HL-60 (cell line): Measurements from ENCODE around the gene ZNF521.

Experiments used
- POLR2AphosphoS5 ChIP-seq: IDR thresholded peaks from 2 replicates; pipeline ENCODE4 v1.6.1; 2012; ENCODE audit warnings: low read depth
- TF ChIP-seq, protein P1 (sequence below): IDR thresholded peaks from one replicate; pipeline ENCODE4 v1.5.1; 2011; ENCODE audit warnings: low read length, control low read depth, inconsistent platforms; ENCODE audit not compliant: insufficient read depth
- TF ChIP-seq, protein P2 (sequence below): IDR thresholded peaks from 2 replicates; pipeline ENCODE4 v1.6.1; 2012; ENCODE audit warnings: low read depth; ENCODE audit not compliant: insufficient replicate concordance

DNA sequence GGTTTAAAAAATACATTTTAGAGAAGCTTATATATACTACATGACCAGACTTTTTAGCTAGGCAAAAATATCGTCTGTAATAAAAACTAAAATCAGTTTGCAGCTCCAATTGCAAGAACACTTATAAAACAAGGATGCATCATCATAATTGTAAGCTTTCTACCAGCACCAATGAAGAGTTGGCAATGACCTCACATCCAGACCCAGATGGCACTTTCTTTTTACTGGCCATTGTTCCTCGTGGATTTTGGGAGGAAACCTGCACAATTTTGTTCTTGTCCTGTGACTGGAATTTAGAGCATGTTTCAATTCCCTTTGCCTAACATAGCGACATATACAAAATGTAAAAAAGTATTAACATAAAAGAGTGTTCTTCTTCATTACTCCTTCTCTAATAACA is 174.3 kb downstream of the ZNF521 start:
- TF ChIP-seq, protein P1, sequence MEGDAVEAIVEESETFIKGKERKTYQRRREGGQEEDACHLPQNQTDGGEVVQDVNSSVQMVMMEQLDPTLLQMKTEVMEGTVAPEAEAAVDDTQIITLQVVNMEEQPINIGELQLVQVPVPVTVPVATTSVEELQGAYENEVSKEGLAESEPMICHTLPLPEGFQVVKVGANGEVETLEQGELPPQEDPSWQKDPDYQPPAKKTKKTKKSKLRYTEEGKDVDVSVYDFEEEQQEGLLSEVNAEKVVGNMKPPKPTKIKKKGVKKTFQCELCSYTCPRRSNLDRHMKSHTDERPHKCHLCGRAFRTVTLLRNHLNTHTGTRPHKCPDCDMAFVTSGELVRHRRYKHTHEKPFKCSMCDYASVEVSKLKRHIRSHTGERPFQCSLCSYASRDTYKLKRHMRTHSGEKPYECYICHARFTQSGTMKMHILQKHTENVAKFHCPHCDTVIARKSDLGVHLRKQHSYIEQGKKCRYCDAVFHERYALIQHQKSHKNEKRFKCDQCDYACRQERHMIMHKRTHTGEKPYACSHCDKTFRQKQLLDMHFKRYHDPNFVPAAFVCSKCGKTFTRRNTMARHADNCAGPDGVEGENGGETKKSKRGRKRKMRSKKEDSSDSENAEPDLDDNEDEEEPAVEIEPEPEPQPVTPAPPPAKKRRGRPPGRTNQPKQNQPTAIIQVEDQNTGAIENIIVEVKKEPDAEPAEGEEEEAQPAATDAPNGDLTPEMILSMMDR = no peak
- no peak for TF ChIP-seq POLR2AphosphoS5
- TF ChIP-seq, protein P2, sequence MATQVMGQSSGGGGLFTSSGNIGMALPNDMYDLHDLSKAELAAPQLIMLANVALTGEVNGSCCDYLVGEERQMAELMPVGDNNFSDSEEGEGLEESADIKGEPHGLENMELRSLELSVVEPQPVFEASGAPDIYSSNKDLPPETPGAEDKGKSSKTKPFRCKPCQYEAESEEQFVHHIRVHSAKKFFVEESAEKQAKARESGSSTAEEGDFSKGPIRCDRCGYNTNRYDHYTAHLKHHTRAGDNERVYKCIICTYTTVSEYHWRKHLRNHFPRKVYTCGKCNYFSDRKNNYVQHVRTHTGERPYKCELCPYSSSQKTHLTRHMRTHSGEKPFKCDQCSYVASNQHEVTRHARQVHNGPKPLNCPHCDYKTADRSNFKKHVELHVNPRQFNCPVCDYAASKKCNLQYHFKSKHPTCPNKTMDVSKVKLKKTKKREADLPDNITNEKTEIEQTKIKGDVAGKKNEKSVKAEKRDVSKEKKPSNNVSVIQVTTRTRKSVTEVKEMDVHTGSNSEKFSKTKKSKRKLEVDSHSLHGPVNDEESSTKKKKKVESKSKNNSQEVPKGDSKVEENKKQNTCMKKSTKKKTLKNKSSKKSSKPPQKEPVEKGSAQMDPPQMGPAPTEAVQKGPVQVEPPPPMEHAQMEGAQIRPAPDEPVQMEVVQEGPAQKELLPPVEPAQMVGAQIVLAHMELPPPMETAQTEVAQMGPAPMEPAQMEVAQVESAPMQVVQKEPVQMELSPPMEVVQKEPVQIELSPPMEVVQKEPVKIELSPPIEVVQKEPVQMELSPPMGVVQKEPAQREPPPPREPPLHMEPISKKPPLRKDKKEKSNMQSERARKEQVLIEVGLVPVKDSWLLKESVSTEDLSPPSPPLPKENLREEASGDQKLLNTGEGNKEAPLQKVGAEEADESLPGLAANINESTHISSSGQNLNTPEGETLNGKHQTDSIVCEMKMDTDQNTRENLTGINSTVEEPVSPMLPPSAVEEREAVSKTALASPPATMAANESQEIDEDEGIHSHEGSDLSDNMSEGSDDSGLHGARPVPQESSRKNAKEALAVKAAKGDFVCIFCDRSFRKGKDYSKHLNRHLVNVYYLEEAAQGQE = no peak
